Panc1 (cell line): ENCODE measurements around the gene SHISA9. TPM values are rescaled to one million over a fixed set of nuclear protein-coding genes. Genes with fewer than 3 reads are reported as not detected.

Experiments used
- ATAC-seq: fragments of 200-7000 bp; cut with Tn5 transposase; 2 replicates; pipeline ENCODE4 v1.9.1; 2020; ENCODE audit warnings: mild to moderate bottlenecking, moderate library complexity
- BruUV-seq: library from RNA; stranded (reverse); fragments of 400-500 nt; replicated peaks from 2 replicates; lab custom pipeline; 2021; lab: Mats Ljungman, UMichigan
- CTCF ChIA-PET: fragments of 300-600 bp; sonication (Branson Sonifier 250); formaldehyde crosslinking; loops from one replicate; lab custom pipeline; 2022; ENCODE audit warnings: antibody characterized with exemption; lab: Charles Lee
- POLR2A ChIA-PET: fragments of 300-600 bp; sonication (Branson Sonifier 250); formaldehyde crosslinking; loops from one replicate; lab custom pipeline; 2022; ENCODE audit warnings: antibody characterized with exemption; lab: Charles Lee
- DNase-seq: peaks from one replicate; pipeline ENCODE4 v3.0.0-alpha.2; 2010; ENCODE audit warnings: low read depth, low spot score
- H3K27ac ChIP-seq: 2 replicates; pipeline ENCODE4 v1.5.1; 2011; ENCODE audit warnings: mild to moderate bottlenecking, low read length, inconsistent platforms
- H3K27me3 ChIP-seq: fragments of 200-500 bp; sonication (Bioruptor generic); 2 replicates; pipeline ENCODE4 v1.6.0; 2014; ENCODE audit warnings: low read length, inconsistent platforms; ENCODE audit not compliant: control insufficient read depth, insufficient read depth
- H3K36me3 ChIP-seq: fragments of 200-500 bp; sonication (Bioruptor generic); 2 replicates; pipeline ENCODE4 v1.5.1; 2014; ENCODE audit warnings: inconsistent platforms, mild to moderate bottlenecking, low read length, moderate library complexity; ENCODE audit not compliant: control insufficient read depth, insufficient read depth
- H3K4me1 ChIP-seq: 2 replicates; pipeline ENCODE4 v1.5.1; 2011; ENCODE audit warnings: inconsistent platforms, mild to moderate bottlenecking, low read length, moderate library complexity; ENCODE audit not compliant: control insufficient read depth, insufficient read depth
- H3K4me3 ChIP-seq, 2 experiments: 2 replicates each; pipeline ENCODE4 v1.5.1; 2011 to 2012; ENCODE audit warnings: low read depth in 2 of 2, low read length in 2 of 2, mild to moderate bottlenecking in 2 of 2, inconsistent platforms in 1 of 2, moderate library complexity in 1 of 2
- H3K9me3 ChIP-seq: fragments of 200-500 bp; sonication (Bioruptor generic); 2 replicates; pipeline ENCODE4 v1.5.1; 2014; ENCODE audit warnings: low read depth, mild to moderate bottlenecking, inconsistent platforms, low read length, moderate library complexity; ENCODE audit not compliant: control insufficient read depth, insufficient read depth
- POLR2AphosphoS5 ChIP-seq: IDR thresholded peaks from 2 replicates; pipeline ENCODE4 v1.6.1; 2012; ENCODE audit warnings: mild to moderate bottlenecking, low read depth, low read length, moderate library complexity
- SIN3A ChIP-seq: IDR thresholded peaks from 2 replicates; pipeline ENCODE4 v1.6.1; 2012; ENCODE audit warnings: low read depth, mild to moderate bottlenecking, low read length, moderate library complexity, borderline replicate concordance; ENCODE audit not compliant: insufficient read depth
- TCF7L2 ChIP-seq: IDR thresholded peaks from 2 replicates; pipeline ENCODE4 v1.6.1; 2011; ENCODE audit warnings: mild to moderate bottlenecking, low read depth, low read length, inconsistent platforms
- in situ Hi-C: cut with HindIII; loops from 2 replicates; pipeline ENCODE4 v1.10.0; 2016; ENCODE audit warnings: low sequenced_read_pairs, low pct_unique_long_range_greater_than_20kb
- intact Hi-C: fragments of 100-400 bp; cut with micrococcal nuclease; formaldehyde crosslinking; loops from one replicate; pipeline ENCODE4 v1.10.0; 2022; ENCODE audit not compliant: unreplicated experiment
- total RNA-seq: library from RNA; stranded (reverse); gene quantifications from one replicate; pipeline ENCODE4 v1.2.1, GENCODE V29; 2021; ENCODE audit not compliant: unreplicated experiment
- TF ChIP-seq, protein P1 (sequence below), 2 experiments: IDR thresholded peaks; 2 replicates each; pipeline ENCODE4 v1.6.1; 2011 to 2012; ENCODE audit warnings: low read depth in 2 of 2, control low read depth in 1 of 2, low read length in 1 of 2, mild to moderate bottlenecking in 1 of 2, moderate library complexity in 1 of 2; ENCODE audit not compliant: insufficient read depth in 1 of 2
- TF ChIP-seq, protein P2 (sequence below): fragments of 450-650 bp; IDR thresholded peaks from 2 replicates; pipeline ENCODE4 v1.5.1; 2017; ENCODE audit warnings: mild to moderate bottlenecking

Gene SHISA9
- total RNA-seq, 1 experiment from 2014 or later, result 0.10 TPM

DNA sequence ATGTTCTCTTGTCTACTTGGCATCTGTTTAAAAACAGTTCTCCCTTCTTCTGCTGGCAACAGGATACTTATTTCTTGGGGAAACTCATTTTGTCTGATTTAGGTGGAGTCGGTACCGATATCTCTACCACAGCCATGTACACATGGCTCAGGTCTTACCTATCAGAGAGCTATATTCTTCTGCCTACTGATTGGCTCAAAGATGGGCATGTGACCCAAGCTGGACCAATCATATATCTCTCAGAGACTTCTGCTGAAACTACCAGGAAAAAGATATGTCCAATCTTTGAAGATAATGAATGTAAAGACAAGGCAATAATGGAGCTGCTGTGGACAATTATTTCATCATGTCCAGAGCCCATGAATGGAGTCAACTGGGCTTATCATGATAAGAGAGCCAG is 21.6 kb upstream of the SHISA9 start:
- in situ Hi-C loops, result no loop called here
- H3K27ac ChIP-seq, result no peak overlapping the region
- no peak for ATAC-seq
- no peak for DNase-seq
- H3K4me3 ChIP-seq, result no peak overlapping the region
- no peaks in the 10 kb centered on the region for H3K36me3 ChIP-seq
- ChIA-PET POLR2A (no interaction called here), CTCF (no interaction called here)
- H3K4me1 ChIP-seq, result no peaks in the 10 kb centered on the region
- H3K9me3 ChIP-seq, result no peaks in the 10 kb centered on the region
- H3K27me3 ChIP-seq, result no peaks in the 10 kb centered on the region
- BruUV-seq, result no TSS peak
- TF ChIP-seq POLR2AphosphoS5 (no peak), TCF7L2 (no peak), SIN3A (no peak)
- TF ChIP-seq, protein P1, sequence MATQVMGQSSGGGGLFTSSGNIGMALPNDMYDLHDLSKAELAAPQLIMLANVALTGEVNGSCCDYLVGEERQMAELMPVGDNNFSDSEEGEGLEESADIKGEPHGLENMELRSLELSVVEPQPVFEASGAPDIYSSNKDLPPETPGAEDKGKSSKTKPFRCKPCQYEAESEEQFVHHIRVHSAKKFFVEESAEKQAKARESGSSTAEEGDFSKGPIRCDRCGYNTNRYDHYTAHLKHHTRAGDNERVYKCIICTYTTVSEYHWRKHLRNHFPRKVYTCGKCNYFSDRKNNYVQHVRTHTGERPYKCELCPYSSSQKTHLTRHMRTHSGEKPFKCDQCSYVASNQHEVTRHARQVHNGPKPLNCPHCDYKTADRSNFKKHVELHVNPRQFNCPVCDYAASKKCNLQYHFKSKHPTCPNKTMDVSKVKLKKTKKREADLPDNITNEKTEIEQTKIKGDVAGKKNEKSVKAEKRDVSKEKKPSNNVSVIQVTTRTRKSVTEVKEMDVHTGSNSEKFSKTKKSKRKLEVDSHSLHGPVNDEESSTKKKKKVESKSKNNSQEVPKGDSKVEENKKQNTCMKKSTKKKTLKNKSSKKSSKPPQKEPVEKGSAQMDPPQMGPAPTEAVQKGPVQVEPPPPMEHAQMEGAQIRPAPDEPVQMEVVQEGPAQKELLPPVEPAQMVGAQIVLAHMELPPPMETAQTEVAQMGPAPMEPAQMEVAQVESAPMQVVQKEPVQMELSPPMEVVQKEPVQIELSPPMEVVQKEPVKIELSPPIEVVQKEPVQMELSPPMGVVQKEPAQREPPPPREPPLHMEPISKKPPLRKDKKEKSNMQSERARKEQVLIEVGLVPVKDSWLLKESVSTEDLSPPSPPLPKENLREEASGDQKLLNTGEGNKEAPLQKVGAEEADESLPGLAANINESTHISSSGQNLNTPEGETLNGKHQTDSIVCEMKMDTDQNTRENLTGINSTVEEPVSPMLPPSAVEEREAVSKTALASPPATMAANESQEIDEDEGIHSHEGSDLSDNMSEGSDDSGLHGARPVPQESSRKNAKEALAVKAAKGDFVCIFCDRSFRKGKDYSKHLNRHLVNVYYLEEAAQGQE (IDR thresholded peaks at IDR 0.05; ENCODE audit: insufficient read depth in 1 of 2, low read depth in 2 of 2, low read length in 1 of 2), result no peak
- TF ChIP-seq, protein P2, sequence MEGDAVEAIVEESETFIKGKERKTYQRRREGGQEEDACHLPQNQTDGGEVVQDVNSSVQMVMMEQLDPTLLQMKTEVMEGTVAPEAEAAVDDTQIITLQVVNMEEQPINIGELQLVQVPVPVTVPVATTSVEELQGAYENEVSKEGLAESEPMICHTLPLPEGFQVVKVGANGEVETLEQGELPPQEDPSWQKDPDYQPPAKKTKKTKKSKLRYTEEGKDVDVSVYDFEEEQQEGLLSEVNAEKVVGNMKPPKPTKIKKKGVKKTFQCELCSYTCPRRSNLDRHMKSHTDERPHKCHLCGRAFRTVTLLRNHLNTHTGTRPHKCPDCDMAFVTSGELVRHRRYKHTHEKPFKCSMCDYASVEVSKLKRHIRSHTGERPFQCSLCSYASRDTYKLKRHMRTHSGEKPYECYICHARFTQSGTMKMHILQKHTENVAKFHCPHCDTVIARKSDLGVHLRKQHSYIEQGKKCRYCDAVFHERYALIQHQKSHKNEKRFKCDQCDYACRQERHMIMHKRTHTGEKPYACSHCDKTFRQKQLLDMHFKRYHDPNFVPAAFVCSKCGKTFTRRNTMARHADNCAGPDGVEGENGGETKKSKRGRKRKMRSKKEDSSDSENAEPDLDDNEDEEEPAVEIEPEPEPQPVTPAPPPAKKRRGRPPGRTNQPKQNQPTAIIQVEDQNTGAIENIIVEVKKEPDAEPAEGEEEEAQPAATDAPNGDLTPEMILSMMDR, result no peak
- intact Hi-C loops, result no loop called here

DNA sequence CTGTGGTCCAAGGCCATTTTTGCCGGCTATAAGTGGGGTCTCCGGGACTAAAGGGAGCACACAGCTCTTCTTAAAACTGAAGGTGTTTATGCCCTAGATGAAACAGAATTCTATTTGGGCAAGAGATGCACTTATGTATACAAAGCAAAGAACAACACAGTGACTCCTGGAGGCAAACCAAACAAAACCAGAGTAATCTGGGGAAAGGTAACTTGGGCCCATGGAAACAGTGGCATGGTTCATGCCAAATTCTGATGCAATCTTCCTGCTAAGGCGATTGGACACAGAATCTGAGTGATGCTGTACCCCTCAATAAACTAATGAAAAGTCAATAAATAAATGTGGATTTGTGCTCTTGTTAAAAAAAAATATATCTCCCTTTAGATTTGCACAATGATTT is 20.2 kb upstream of the SHISA9 start:
- ChIA-PET POLR2A (no interaction called here), CTCF (no interaction called here)
- Histone ChIP-seq H3K4me3 (no peak overlapping the region), H3K4me1 (no peaks in the 10 kb centered on the region), H3K27ac (no peak overlapping the region), H3K27me3 (no peaks in the 10 kb centered on the region), H3K36me3 (no peaks in the 10 kb centered on the region), H3K9me3 (no peaks in the 10 kb centered on the region)
- ATAC-seq, result no peak
- in situ Hi-C loops (no loop called here), intact Hi-C loops (no loop called here)
- TF ChIP-seq, protein P2, result no peak
- no peak for TF ChIP-seq POLR2AphosphoS5
- TF ChIP-seq SIN3A, result no peak
- TF ChIP-seq, protein P1 (IDR thresholded peaks at IDR 0.05; ENCODE audit: insufficient read depth in 1 of 2, low read depth in 2 of 2, low read length in 1 of 2), result no peak
- no peak for TF ChIP-seq TCF7L2
- no TSS peak for BruUV-seq
- no peak for DNase-seq
